IgD-negative memory B cell (primary cell): ENCODE results near the gene IRF4. TPM values are rescaled to one million over a fixed set of nuclear protein-coding genes. Genes with fewer than 3 reads are reported as not detected.
A peak's percentile ranks its signal among the peaks of the same experiment; 100 is the strongest.

Experiments used
- H3K27ac Mint-ChIP-seq, 3 donors: one replicate each; pipeline ENCODE4 v1.8.0; 2020 to 2022; ENCODE audit warnings: mild to moderate bottlenecking in 3 of 3, mixed read lengths in 3 of 3, moderate library complexity in 1 of 3
- H3K27me3 Mint-ChIP-seq: one replicate; pipeline ENCODE4 v1.8.0; 2021; ENCODE audit warnings: mixed read lengths
- H3K36me3 Mint-ChIP-seq: one replicate; pipeline ENCODE4 v1.8.0; 2020; ENCODE audit warnings: mild to moderate bottlenecking, mixed read lengths
- H3K4me1 Mint-ChIP-seq, 3 donors: one replicate each; pipeline ENCODE4 v1.8.0; 2020 to 2022; ENCODE audit warnings: mixed read lengths in 3 of 3, mild to moderate bottlenecking in 1 of 3
- H3K4me3 Mint-ChIP-seq, 4 donors: one replicate each; pipeline ENCODE4 v1.8.0; 2020 to 2022; ENCODE audit warnings: mild to moderate bottlenecking in 4 of 4, mixed read lengths in 4 of 4, moderate library complexity in 3 of 4
- H3K9me3 Mint-ChIP-seq, 3 donors: one replicate each; pipeline ENCODE4 v1.8.0; 2020 to 2021; ENCODE audit warnings: mixed read lengths in 3 of 3, mild to moderate bottlenecking in 1 of 3
- polyA plus RNA-seq: library from polyadenylated mRNA; unstranded; fragments of 300-500 nt; fragmentation: Illumina TruSeq; gene quantifications from one replicate; pipeline ENCODE4 v1.2.3, GENCODE V29; 2021

IRF4 gene
- polyA plus RNA-seq, 1 donor from 2014 or later = 22.9 TPM

- Mint-ChIP-seq H3K4me1 (peaks cover 9 to 14% (median 13%) of the 10 kb centered on the region in 3 donors), H3K9me3 (no peaks in the 10 kb centered on the region)
Measured at GRCh38 chr6:446418-447366, 55.1 kb downstream of the IRF4 start.

GRCh38 chr6:447381-448165 is 56.0 kb downstream of the IRF4 start:
- Mint-ChIP-seq H3K36me3 (no peaks in the 10 kb centered on the region), H3K4me3 (peak overlapping the region in 3 of 4 donors; percentile 4 to 68 (median 45)), H3K9me3 (no peaks in the 10 kb centered on the region), H3K27ac (no peak overlapping the region), H3K27me3 (peaks cover 4% of the 10 kb centered on the region), H3K4me1 (peaks cover 9 to 14% (median 13%) of the 10 kb centered on the region in 3 donors)

More at GRCh38 chr6:446418-447366, 55.1 kb downstream of the IRF4 start:
- Mint-ChIP-seq H3K4me3 (peak overlapping the region in 3 of 4 donors; percentile 38 to 79 (median 57)), H3K27me3 (peaks cover 4% of the 10 kb centered on the region), H3K27ac (peak overlapping the region in 1 of 3 donors; percentile 27), H3K36me3 (no peaks in the 10 kb centered on the region)

- Mint-ChIP-seq H3K27me3 (peaks cover 4% of the 10 kb centered on the region), H3K36me3 (no peaks in the 10 kb centered on the region), H3K27ac (no peak overlapping the region), H3K4me1 (peaks cover 9 to 14% (median 9%) of the 10 kb centered on the region in 3 donors), H3K9me3 (no peaks in the 10 kb centered on the region), H3K4me3 (peak overlapping the region in 2 of 4 donors; percentile 43 to 68)
Measured at GRCh38 chr6:448296-449056, 56.9 kb downstream of the IRF4 start.

GRCh38 chr6:449057-449430 is 57.5 kb downstream of the IRF4 start:
- H3K27ac Mint-ChIP-seq = no peak overlapping the region

GRCh38 chr6:449486-450419 is 58.2 kb downstream of the IRF4 start:
- no peak overlapping the region for H3K4me3 Mint-ChIP-seq
- H3K27me3 Mint-ChIP-seq = no peaks in the 10 kb centered on the region
- H3K9me3 Mint-ChIP-seq = no peaks in the 10 kb centered on the region
- no peak overlapping the region for H3K27ac Mint-ChIP-seq
- peaks cover 9 to 14% (median 9%) of the 10 kb centered on the region in 3 donors for H3K4me1 Mint-ChIP-seq
- no peaks in the 10 kb centered on the region for H3K36me3 Mint-ChIP-seq

More at GRCh38 chr6:449057-449430, 57.5 kb downstream of the IRF4 start:
- H3K9me3 Mint-ChIP-seq = no peaks in the 10 kb centered on the region
- no peaks in the 10 kb centered on the region for H3K36me3 Mint-ChIP-seq
- no peak overlapping the region for H3K4me3 Mint-ChIP-seq
- peaks cover 9 to 14% (median 9%) of the 10 kb centered on the region in 3 donors for H3K4me1 Mint-ChIP-seq
- peaks cover 1% of the 10 kb centered on the region for H3K27me3 Mint-ChIP-seq

GRCh38 chr6:451336-451735 is 59.8 kb downstream of the IRF4 start:
- Mint-ChIP-seq H3K4me1 (peaks cover 0 to 11% (median 5%) of the 10 kb centered on the region in 3 donors), H3K4me3 (no peak overlapping the region), H3K27ac (no peak overlapping the region), H3K27me3 (no peaks in the 10 kb centered on the region), H3K9me3 (no peaks in the 10 kb centered on the region), H3K36me3 (no peaks in the 10 kb centered on the region)

GRCh38 chr6:451847-452246 is 60.3 kb downstream of the IRF4 start:
- Mint-ChIP-seq H3K4me1 (peaks cover 0 to 8% (median 5%) of the 10 kb centered on the region in 3 donors), H3K27me3 (no peaks in the 10 kb centered on the region), H3K9me3 (no peaks in the 10 kb centered on the region), H3K27ac (no peak overlapping the region), H3K4me3 (no peak overlapping the region), H3K36me3 (no peaks in the 10 kb centered on the region)

- Mint-ChIP-seq H3K27ac (no peak overlapping the region), H3K9me3 (no peaks in the 10 kb centered on the region), H3K4me1 (peaks cover 0 to 8% (median 5%) of the 10 kb centered on the region in 3 donors), H3K27me3 (no peaks in the 10 kb centered on the region), H3K4me3 (no peak overlapping the region), H3K36me3 (no peaks in the 10 kb centered on the region)
Measured at GRCh38 chr6:452301-453067, 60.9 kb downstream of the IRF4 start.

GRCh38 chr6:453152-453551 is 61.6 kb downstream of the IRF4 start:
- Mint-ChIP-seq H3K27me3 (no peaks in the 10 kb centered on the region), H3K9me3 (peaks cover 0 to 2% (median 2%) of the 10 kb centered on the region in 3 donors), H3K36me3 (no peaks in the 10 kb centered on the region), H3K4me3 (no peak overlapping the region), H3K4me1 (peaks cover 0 to 5% (median 2%) of the 10 kb centered on the region in 3 donors), H3K27ac (no peak overlapping the region)

GRCh38 chr6:454148-454991 is 62.8 kb downstream of the IRF4 start:
- Mint-ChIP-seq H3K27me3 (no peaks in the 10 kb centered on the region), H3K4me3 (peak overlapping the region in 1 of 4 donors; percentile 47), H3K36me3 (peaks cover 2% of the 10 kb centered on the region), H3K9me3 (peaks cover 0 to 8% (median 5%) of the 10 kb centered on the region in 3 donors), H3K4me1 (peaks cover 0 to 4% (median 0%) of the 10 kb centered on the region in 3 donors), H3K27ac (no peak overlapping the region)

- Mint-ChIP-seq H3K36me3 (peaks cover 2% of the 10 kb centered on the region), H3K9me3 (peaks cover 2 to 8% (median 5%) of the 10 kb centered on the region in 3 donors), H3K27ac (no peak overlapping the region), H3K4me1 (peaks cover 0 to 4% (median 0%) of the 10 kb centered on the region in 3 donors), H3K27me3 (no peaks in the 10 kb centered on the region), H3K4me3 (no peak overlapping the region)
Measured at GRCh38 chr6:455006-455585, 63.5 kb downstream of the IRF4 start.

- Mint-ChIP-seq H3K4me1 (peaks cover 0 to 4% (median 0%) of the 10 kb centered on the region in 3 donors), H3K36me3 (peaks cover 2% of the 10 kb centered on the region), H3K27me3 (no peaks in the 10 kb centered on the region), H3K27ac (no peak overlapping the region), H3K4me3 (no peak overlapping the region), H3K9me3 (peaks cover 2 to 8% (median 5%) of the 10 kb centered on the region in 3 donors)
Measured at GRCh38 chr6:455835-456234, 64.3 kb downstream of the IRF4 start.
